C4-2B (cell line): ENCODE data around the gene TRAPPC3.

ENCODE experiments used
- H3K27ac ChIP-seq: fragments of 450-650 bp; 2 replicates; pipeline ENCODE4 v1.5.1; 2017
- ZFX ChIP-seq: fragments of 450-650 bp; IDR thresholded peaks from 2 replicates; pipeline ENCODE4 v1.6.1; 2017
- TF ChIP-seq, protein P1 (sequence below): fragments of 450-650 bp; conservative IDR thresholded peaks from 2 replicates; pipeline ENCODE4 v1.5.1; 2017; ENCODE audit warnings: mild to moderate bottlenecking

Gene TRAPPC3

GRCh38 chr1:36164361-36164760, 15.1 kb upstream of the TRAPPC3 start:
- peak overlapping the region; percentile 80 for H3K27ac ChIP-seq
- TF ChIP-seq ZFX, result no peak
- TF ChIP-seq, protein P1, sequence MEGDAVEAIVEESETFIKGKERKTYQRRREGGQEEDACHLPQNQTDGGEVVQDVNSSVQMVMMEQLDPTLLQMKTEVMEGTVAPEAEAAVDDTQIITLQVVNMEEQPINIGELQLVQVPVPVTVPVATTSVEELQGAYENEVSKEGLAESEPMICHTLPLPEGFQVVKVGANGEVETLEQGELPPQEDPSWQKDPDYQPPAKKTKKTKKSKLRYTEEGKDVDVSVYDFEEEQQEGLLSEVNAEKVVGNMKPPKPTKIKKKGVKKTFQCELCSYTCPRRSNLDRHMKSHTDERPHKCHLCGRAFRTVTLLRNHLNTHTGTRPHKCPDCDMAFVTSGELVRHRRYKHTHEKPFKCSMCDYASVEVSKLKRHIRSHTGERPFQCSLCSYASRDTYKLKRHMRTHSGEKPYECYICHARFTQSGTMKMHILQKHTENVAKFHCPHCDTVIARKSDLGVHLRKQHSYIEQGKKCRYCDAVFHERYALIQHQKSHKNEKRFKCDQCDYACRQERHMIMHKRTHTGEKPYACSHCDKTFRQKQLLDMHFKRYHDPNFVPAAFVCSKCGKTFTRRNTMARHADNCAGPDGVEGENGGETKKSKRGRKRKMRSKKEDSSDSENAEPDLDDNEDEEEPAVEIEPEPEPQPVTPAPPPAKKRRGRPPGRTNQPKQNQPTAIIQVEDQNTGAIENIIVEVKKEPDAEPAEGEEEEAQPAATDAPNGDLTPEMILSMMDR, result no peak

- peak overlapping the region; percentile 84 for H3K27ac ChIP-seq
- TF ChIP-seq, protein P1, result no peak
- no peak for TF ChIP-seq ZFX
Measured at GRCh38 chr1:36163426-36163825, 14.1 kb upstream of the TRAPPC3 start.

DNA sequence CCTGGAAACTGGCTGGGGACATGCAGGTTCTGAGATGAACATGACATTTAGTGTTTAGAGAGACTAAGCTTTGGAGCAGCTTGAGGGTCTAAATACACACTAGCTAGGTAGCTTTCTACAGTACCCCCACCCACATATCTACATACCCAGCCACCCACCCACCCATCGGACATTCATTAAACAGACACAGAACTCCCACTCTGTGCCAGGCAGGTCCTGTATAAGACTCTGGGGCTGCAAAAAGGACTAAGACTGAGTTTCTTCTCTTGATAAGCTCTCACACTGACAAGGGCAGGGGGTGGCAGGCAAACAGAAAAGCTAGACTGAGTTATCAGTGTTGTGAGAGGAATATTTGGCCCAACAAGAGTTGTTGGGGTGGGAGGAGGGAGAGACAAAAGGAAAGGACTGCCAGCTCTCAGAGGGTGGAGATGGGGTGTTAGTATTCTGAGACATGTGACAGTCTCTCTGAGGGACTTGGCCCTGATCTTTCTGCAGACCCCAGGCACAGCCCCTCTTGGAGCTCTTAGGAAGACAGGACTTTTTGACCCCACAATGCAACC, 13.5 kb upstream of the TRAPPC3 start:
- H3K27ac ChIP-seq, result peak overlapping the region; percentile 84
- no peak for TF ChIP-seq ZFX
- TF ChIP-seq, protein P1, result no peak

DNA sequence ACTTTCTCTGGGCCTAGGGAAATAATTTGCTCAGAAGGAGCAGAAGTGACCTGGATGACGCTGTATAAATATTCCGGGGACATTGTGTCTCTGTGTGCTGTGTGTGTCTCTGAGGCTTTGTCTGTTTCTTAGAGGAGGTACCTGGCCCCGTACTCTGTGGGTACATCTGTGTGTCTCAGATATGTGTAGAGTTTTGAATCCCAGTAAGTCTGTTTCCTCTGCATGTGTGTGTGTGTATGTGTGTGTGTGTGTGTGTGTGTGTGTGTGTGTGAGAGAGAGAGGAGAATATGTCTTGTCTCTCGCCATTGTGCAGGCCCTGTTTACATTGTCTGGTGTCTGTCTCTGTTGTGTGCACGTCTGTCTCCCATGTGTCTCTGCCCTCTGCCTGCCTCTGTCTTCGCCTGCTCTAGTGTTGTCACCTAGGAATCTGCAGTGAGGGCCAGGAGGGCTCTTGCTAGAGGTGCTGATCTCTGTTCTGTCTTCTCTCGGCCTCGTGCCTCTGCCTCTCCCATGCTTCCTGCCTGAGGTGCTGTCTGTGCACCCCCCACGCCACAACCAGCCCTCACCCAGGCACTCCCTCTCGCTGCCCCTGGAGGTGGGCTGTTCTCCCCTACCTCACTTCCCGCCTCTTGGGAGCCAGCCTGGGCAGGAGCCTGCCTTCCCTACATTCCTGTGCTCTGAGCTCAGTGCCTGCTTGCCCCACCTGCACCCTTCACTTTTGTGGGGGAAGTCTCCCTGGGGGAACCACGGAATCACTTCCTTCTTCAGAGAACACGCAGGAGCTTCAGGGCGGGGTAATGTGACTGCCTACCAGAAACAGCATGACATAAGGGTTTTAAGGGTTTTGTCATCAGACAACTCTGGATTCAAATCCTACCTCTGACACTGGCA, 12.6 kb upstream of the TRAPPC3 start:
- TF ChIP-seq ZFX, result no peak
- TF ChIP-seq, protein P1, result no peak
- peak overlapping the region; percentile 84 for H3K27ac ChIP-seq

- no peak for TF ChIP-seq ZFX
- TF ChIP-seq, protein P1, result no peak; the same call in 1 of the 2 replicates
- peak overlapping the region; percentile 84 for H3K27ac ChIP-seq
Measured at GRCh38 chr1:36160949-36161485, 11.7 kb upstream of the TRAPPC3 start.

- TF ChIP-seq, protein P1, result no peak
- 0 out of 2 replicates have a peak, but pooled peaks have one; percentile 2 for TF ChIP-seq ZFX
- peak overlapping the region; percentile 84 for H3K27ac ChIP-seq
Measured at GRCh38 chr1:36160388-36160948, 11.2 kb upstream of the TRAPPC3 start.
